DMS53 treated with DMSO at 0.1 percent for 48 hours (cell line): ENCODE measurements around the gene ATRIP.
A peak's percentile ranks its signal among the peaks of the same experiment; 100 is the strongest.
"Not testable (repeated sequence)": the region's sequence is repeated elsewhere in the genome, so short reads cannot be mapped to it uniquely, and the experiment has no call there.

Experiments
- DNase-seq: peaks from one replicate; lab custom pipeline; 2025; ENCODE audit not compliant: unreplicated experiment; lab: John Stamatoyannopoulos, UW

Gene ATRIP

DNA sequence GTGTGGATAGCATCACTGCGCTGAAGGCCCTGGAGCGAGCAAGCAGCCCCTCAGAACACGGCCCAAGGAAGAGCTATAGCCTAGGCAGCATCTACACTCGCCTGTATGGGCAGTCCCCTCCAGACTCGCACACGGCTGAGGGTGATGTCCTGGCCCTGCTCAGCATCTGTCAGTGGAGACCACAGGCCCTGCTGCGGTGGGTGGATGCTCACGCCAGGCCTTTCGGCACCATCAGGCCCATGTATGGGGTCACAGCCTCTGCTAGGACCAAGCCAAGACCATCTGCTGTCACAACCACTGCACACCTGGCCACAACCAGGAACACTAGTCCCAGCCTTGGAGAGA is 20.5 kb downstream of the ATRIP start:
- no peak for DNase-seq

- no peak for DNase-seq
Measured at GRCh38 chr3:48467473-48468267, 21.1 kb downstream of the ATRIP start.

DNA sequence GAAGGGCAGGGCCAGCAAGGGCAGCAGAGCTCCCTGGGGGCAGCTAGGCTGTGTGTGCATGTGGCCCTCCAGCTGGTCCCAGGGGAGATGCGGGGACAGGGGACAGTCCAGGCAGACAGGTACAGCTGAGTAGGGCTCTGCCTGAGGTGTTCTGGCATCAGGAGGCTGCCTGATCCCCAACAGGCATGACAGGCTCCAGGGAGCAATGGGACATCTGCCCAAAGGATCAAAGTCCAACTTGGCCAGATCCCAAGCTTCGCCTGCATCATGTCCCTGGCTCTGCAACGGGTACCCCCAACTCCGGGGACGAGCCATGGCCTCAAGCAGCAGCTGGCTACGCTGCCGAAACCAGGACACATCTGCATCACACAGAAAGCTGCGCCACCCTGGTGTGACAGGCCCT is 21.8 kb downstream of the ATRIP start:
- DNase-seq = no peak

GRCh38 chr3:48469046-48469915 is 22.7 kb downstream of the ATRIP start:
- DNase-seq = no peak

DNA sequence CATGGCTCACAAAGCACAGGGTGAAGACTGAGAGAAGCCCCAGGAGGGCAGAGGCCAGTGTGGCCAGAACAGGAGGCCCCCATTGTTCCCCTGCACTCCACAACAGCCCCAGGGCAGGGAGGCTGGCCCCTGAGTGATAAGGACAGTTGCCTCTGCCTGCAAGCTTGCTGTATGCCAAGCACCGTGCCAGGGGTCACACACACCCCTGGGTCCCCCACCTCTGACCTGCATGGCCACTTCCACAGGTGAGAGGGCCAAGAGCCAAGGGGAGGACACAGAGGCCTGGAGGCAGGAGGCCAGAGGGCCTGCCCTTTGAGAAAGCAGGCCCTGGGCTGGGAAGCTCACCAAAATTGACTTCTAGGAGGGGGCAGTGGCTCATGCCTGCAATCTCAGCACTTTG is 23.7 kb downstream of the ATRIP start:
- DNase-seq = no peak

DNA sequence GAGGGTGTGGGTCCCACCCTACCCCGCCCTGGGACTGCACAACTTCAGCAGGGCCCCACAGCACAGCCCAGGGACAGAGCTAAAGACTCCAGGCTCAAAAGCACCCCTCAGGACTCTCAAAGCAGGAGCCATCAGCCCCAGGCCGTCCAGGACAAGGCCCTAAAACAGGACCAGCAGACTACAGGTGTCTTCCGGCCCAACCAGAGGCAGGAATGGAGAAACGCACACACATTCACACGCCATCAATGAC is 26.1 kb downstream of the ATRIP start:
- DNase-seq = no peak

GRCh38 chr3:48472923-48473616 is 26.5 kb downstream of the ATRIP start:
- peak; percentile 47 for DNase-seq

DNA sequence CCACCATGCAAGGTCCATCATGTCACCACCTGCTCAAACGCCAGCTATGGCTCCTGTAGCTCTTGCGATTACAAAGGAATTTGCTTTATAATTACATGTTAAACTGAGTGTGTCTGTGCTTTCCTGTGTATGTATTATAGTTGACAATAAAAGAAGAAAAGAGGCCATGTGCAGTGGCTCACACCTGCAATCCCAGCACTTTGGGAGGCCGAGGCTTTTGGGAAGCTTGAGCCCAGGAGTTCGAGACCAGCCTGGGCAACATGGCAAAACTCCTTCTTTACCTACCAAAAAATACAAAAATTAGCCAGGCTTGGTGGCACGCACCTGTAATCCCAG is 27.0 kb downstream of the ATRIP start:
- no peak for DNase-seq

DNA sequence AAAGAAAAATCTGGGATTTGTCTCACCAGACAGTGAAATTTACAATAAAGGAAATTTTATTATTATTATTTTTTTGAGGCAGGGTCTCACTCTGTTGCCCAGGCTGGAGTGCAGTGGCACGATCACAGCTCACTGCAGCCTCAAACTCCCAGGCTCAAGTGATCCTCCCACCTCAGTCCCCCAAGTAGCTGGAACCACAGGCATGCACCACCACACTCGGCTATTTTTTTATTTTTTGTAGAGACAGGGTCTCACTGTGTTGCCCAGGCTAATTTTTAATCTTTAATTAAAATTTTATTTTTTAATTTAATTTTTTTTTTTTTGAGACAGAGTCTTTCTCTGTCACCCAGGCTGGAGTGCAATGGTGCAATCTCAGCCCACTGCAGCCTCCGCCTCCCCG is 27.5 kb downstream of the ATRIP start:
- DNase-seq = not testable (repeated sequence)

GRCh38 chr3:48474619-48475018 is 28.1 kb downstream of the ATRIP start:
- no peak for DNase-seq

DNA sequence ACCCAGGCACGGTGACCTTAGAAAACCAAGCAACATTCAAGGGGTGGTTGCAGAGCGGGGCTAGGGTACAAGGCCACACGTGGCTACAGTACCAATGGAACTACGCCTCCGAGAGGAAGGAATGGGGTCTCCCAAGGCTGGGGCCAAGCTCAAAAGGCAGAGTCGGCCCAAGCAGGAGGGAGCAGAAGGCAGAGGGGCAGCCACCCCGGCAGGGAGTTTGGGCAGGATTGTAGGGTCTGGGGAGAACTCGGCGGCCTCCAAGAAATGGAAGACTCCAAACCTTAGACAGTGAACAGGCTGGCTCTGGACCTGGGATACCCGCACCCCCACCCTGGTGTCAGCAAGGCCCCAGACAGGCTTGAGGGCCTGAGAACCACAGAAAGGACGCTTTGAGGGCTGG is 28.7 kb downstream of the ATRIP start:
- no peak for DNase-seq

DNA sequence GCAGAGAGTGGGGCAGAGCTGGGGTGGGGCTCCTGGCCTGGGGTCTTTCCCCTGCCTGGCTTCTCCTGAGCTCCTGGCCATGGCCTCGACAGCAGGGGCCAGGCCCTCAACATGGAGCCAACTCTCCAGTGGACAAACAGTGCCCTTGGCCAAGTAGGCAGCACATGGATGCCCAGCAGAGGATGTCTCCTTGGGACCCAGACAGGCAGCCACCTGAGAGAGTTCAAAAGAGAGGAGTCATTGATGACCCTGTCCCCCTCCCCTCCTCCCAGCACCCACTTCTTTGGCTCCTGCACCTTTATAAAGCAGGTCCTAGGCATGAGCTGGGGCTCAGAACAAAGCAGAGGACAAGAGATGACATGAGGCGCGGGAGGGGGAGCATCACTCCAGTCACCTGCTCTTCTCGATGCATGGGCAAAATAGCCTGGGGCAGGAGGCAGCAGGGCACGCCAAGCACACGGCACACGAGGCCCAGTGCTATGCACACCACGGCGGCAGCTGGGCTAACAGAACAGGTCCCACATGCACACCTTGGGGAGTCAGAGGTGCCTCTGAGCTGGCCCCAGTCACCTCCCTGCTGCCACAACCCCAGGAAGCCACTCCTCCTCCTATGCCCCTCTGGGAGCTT is 30.0 kb downstream of the ATRIP start:
- no peak for DNase-seq

DNA sequence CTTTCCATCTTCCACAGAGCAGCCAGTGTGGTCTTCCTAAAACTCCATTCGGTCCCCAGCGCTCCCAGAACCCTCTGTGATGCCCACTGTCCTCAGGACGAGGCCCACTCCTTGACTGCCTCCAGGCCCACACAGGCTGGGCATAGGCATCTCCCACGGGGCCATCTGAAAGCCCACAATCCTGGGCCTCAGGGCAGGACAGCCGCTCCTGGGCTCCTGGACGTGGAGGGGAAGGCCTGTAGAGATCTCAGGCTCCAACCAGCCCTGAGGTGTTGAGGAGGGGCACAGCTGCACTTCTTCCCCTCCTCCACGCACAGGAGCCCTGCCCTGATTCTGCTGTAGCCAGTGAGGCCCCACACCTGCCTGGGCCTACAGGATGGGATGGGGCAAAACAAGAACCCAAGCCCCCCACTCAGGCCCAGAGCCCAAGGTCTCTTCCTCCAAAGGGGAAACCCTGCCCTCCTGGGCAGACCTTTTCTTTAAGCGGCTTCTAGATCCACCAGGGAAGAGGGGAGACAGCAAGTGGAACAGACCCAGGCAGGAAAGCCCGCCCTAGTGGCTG is 31.5 kb downstream of the ATRIP start:
- no peak for DNase-seq

DNA sequence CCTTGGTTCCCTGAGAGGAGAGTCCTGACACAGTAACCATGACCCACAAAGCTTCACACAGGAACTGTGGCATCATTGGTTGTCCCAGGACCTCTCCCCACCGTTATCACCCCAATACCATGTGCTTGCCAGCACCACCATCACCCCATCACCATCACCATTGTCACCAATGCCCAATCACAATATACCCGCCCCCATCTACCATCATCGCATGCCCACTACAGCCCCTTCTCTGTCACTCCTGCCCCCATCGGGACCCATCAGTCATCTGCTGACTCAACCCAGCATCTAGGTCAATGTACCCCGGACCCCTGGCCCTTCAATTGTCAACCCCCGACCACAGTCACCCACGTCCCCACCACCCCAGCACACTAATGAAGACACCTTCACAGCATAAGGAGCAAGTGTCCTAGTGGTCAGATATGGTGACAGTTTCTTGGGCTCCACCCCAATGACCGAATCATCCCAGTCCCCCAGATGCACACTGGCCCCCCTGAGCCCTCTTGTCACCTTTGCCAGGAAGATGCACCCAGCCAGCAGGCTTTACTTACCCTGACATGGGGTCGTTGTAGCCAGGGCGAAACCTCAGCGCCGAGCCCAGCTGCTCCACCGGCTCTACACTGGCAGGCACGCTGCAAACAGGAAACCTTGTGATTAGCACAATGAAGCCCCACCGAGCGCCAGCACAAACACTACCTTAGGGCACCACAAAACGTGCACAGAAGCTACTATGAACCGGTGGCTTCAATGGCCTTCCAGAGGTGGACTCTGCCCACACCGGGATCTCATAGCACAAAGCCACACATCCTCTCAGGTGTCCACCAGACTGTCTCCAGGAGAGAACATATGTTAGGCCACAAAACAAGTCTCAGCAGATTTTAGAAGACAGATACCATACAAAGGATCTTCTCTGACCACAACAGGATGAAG is 32.4 kb downstream of the ATRIP start:
- no peak for DNase-seq

DNA sequence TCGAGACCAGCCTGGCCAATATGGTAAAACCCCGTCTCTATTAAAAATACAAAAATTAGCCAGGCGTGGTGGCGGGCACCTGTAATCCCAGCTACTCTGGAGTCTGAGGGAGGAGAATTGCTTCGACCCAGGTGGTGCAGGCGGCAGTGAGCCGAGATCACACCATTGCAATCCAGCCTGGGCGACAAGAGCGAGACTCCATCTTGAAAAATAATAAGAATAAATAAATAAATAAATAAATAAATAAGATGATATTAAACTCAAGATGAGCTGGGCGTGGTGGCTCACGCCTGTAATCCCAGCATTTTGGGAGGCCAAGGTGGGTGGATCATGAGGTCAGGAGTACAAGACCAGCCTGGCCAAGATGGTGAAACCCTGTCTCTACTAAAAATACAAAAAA is 34.4 kb downstream of the ATRIP start:
- DNase-seq = not testable (repeated sequence)

DNA sequence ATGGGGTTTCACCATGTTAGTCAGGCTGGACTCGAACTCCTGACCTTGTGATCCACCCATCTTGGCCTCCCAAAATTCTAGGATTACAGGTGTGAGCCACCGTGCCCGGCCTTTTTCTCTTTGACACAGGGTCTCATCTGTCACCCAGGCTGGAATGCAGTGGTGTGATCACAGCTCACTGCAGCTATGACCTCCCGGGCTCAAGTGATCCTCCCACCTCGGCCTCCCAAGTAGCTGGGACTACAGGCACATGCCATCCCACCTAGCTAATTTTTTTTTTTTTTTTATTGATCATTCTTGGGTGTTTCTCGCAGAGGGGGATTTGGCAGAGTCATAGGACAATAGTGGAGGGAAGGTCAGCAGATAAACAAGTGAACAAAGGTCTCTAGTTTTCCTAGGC is 36.3 kb downstream of the ATRIP start:
- DNase-seq = not testable (repeated sequence)

DNA sequence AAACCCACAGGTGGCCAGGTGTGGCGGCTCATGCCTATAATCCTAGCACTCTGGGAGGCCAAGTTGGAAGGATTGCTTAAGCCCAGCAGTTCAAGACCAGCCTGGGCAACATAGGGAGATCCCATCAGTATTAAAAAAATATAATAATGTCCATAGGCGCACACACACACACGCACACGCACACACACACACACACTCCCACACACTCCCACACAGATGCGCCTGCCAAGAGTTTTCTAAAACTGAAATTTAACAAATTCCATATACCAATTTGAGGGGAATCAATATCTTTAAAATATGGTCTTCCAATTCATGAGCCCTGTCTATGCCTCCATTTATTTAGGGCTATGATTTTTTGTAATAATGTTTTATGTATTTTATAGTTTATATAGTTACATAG is 40.4 kb downstream of the ATRIP start:
- DNase-seq = no peak

GRCh38 chr3:48492461-48493202 is 46.1 kb downstream of the ATRIP start:
- DNase-seq = no peak

GRCh38 chr3:48493203-48493501 is 46.6 kb downstream of the ATRIP start:
- DNase-seq = no peak

DNA sequence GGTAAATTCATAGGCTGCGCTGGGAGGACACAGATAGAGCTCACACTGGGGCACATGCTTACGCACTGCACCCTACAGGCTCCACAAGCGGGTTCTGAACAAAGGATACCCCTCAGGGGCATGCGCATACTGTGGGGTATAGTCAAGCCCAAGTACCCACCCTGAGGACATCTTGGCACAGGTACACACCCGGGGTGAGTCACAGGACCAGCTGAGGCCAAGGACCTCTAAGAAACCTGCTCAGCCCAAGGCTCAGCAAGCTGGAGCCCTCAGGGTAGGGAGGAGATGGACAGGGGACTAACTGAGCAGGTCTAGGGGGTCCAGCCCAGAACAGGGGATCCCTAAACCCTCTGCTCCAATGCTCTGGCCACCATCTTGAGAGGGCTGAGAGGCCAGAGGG is 54.1 kb downstream of the ATRIP start:
- no peak for DNase-seq
